Measurements from ENCODE around the gene MYO9B.

- TF ChIP-seq EZH2 (IDR thresholded peaks at IDR 0.05; ENCODE audit: insufficient read depth, poor library complexity, severe bottlenecking): no peak
- TF ChIP-seq EZH2phosphoT487 (IDR thresholded peaks at IDR 0.05; ENCODE audit: insufficient read depth, low read depth): no peak
Measured at GRCh38 chr19:17108453-17108784, 32.8 kb downstream of the MYO9B start.

Measured in GM23248 (cell line).